Gastrocnemius medialis (tissue), 4 donors: ENCODE results near the gene TANC2. TPM values are rescaled to one million over a fixed set of nuclear protein-coding genes. Genes with fewer than 3 reads are reported as not detected.

ENCODE experiments used
- ATAC-seq, 2 donors: fragments of 150-250 bp; one replicate each; pipeline ENCODE4 v1.9.1; 2016
- DNase-seq, 2 donors: peaks; one replicate each; pipeline ENCODE4 v3.0.0-alpha.2; 2019
- H3K27ac ChIP-seq, 4 donors: fragments of 200-600 bp; sonication (generic); 1 replicate in 1 of 4; 2 replicates in 3 of 4; pipeline ENCODE4 v1.5.1; 2016 to 2018; ENCODE audit warnings: mild to moderate bottlenecking in 2 of 4, moderate library complexity in 1 of 4
- H3K27me3 ChIP-seq, 3 donors: fragments of 200-600 bp; sonication (generic) in 2 of 3; 1 replicate in 1 of 3; 2 replicates in 2 of 3; pipeline versions ENCODE4 v1.5.1 to v1.6.0; 2016 to 2019; ENCODE audit warnings: mild to moderate bottlenecking in 1 of 3, moderate library complexity in 1 of 3
- H3K36me3 ChIP-seq, 2 donors: fragments of 200-600 bp; sonication (generic) in 1 of 2; one replicate each; pipeline ENCODE4 v1.5.1; 2017 to 2018
- H3K4me1 ChIP-seq, 2 donors: fragments of 200-600 bp; sonication (generic) in 1 of 2; one replicate each; pipeline ENCODE4 v1.5.1; 2016 to 2017; ENCODE audit warnings: mild to moderate bottlenecking in 2 of 2
- H3K4me3 ChIP-seq, 4 donors: fragments of 200-600 bp; sonication (generic) in 3 of 4; 1 replicate in 1 of 4; 2 replicates in 3 of 4; pipeline ENCODE4 v1.5.1; 2016 to 2019; ENCODE audit warnings: mild to moderate bottlenecking in 2 of 4
- H3K9me3 ChIP-seq, 3 donors: fragments of 200-600 bp; sonication (generic) in 2 of 3; 1 replicate in 1 of 3; 2 replicates in 2 of 3; pipeline ENCODE4 v1.5.1; 2016 to 2019
- POLR2A ChIP-seq, 2 donors: fragments of 450-650 bp; IDR thresholded peaks; one replicate each; pipeline ENCODE4 v1.6.1; 2017; ENCODE audit warnings: antibody characterized with exemption in 2 of 2, mild to moderate bottlenecking in 2 of 2, moderate library complexity in 2 of 2
- in situ Hi-C, 4 donors: fragments of 200-750 bp; cut with MboI; loops; one replicate each; pipeline versions ENCODE4 v1.15.0 to v1.8.0; 2017; ENCODE audit warnings: low sequenced_read_pairs in 4 of 4
- intact Hi-C: fragments of 100-400 bp; cut with DNase I; formaldehyde crosslinking; loops from one replicate; pipeline ENCODE4 v1.15.1; 2023; ENCODE audit warnings: low total_unique reads
- total RNA-seq, 4 donors: library from RNA; depleted of rRNA; stranded (reverse); fragments of >200 nt; gene quantifications; one replicate each; pipeline versions ENCODE4 v1.1.0 to v1.2.3, GENCODE V29; 2016
- TF ChIP-seq, protein P1 (sequence below), 5 experiments: fragments of 450-650 bp in 3 of 5; fragments of 200-600 bp in 2 of 5; sonication (generic) in 2 of 5; IDR thresholded peaks in 4 of 5; conservative IDR thresholded peaks in 1 of 5; 1 replicate in 4 of 5; 2 replicates in 1 of 5; pipeline ENCODE4 v1.5.1; 2016 to 2019; ENCODE audit warnings: antibody characterized with exemption in 5 of 5, mild to moderate bottlenecking in 3 of 5, moderate library complexity in 3 of 5

The TANC2 gene
- total RNA-seq, 4 donors from 2014 or later, result 1.9 to 7.1 (median 4.9) TPM

DNA sequence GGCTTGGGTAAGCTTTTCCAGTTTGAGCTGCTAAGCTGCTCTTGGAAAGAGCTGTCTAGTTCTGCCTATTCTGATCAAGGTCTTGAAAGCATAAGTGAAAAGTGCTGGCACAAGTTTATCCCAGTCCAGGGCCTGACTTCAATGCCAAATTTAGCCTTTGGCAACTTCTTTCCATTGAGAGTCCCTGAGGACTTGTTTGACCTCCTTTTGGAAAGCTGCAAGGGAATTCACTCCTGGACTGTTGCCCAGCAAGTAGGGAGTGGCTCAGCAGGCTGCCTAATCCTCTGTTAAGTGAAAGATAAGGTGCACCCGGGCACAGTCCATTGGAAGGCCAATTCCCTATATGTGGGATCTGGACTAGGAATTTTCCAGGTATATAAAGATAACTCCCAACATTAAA, 16.0 kb upstream of the TANC2 start:
- in situ Hi-C loops, result loop anchor here in 2 of 4 donors (25.0 kb wide), 2 partner anchors 88 to 238 kb away; no protein-coding TSS in a partner anchor
- no peaks in the 10 kb centered on the region for H3K9me3 ChIP-seq
- intact Hi-C loops, result no loop called here
- H3K4me3 ChIP-seq, result no peak overlapping the region
- H3K4me1 ChIP-seq, result no peaks in the 10 kb centered on the region
- no peak overlapping the region for H3K27ac ChIP-seq
- no peak for TF ChIP-seq POLR2A (IDR thresholded peaks at IDR 0.05)
- TF ChIP-seq, protein P1, sequence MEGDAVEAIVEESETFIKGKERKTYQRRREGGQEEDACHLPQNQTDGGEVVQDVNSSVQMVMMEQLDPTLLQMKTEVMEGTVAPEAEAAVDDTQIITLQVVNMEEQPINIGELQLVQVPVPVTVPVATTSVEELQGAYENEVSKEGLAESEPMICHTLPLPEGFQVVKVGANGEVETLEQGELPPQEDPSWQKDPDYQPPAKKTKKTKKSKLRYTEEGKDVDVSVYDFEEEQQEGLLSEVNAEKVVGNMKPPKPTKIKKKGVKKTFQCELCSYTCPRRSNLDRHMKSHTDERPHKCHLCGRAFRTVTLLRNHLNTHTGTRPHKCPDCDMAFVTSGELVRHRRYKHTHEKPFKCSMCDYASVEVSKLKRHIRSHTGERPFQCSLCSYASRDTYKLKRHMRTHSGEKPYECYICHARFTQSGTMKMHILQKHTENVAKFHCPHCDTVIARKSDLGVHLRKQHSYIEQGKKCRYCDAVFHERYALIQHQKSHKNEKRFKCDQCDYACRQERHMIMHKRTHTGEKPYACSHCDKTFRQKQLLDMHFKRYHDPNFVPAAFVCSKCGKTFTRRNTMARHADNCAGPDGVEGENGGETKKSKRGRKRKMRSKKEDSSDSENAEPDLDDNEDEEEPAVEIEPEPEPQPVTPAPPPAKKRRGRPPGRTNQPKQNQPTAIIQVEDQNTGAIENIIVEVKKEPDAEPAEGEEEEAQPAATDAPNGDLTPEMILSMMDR (IDR thresholded peaks at IDR 0.05 in 4 of 5, conservative IDR thresholded peaks at IDR 0.05 in 1 of 5), result no peak
- H3K27me3 ChIP-seq, result no peaks in the 10 kb centered on the region
- ATAC-seq (no peak), DNase-seq (no peak)
- no peaks in the 10 kb centered on the region for H3K36me3 ChIP-seq

DNA sequence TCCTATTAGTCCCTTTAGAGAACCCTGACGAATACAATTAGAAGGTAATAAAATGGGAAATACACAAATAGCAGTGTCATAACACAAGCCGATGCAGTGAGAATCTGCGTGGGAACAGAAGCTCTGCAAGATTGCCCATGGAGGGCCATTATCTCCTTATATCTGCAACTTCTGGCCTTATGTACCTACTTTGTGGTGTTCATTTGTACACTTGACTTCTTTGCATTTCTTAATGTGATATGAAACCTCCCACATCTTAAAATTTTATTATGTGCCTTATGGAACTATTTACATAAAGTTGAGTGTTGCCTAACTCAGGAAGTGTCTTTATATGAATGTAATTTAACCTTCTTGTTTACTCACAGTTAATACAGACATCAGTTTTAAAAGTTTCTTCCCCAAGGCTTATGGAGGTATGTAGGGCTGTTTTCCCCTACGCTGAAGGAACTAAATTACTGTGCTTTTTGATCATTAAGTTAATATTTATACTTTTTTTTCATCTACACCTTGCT, 10.1 kb upstream of the TANC2 start:
- Histone ChIP-seq H3K4me3 (no peak overlapping the region), H3K4me1 (no peaks in the 10 kb centered on the region), H3K27ac (no peak overlapping the region), H3K27me3 (no peaks in the 10 kb centered on the region), H3K9me3 (no peaks in the 10 kb centered on the region), H3K36me3 (no peaks in the 10 kb centered on the region)
- DNase-seq (no peak), ATAC-seq (no peak)
- in situ Hi-C loops, result loop anchor here in 2 of 4 donors (25.0 kb wide), 2 partner anchors 94 to 244 kb away; no protein-coding TSS in a partner anchor
- intact Hi-C loops, result no loop called here
- no peak for TF ChIP-seq POLR2A (IDR thresholded peaks at IDR 0.05)
- TF ChIP-seq, protein P1 (IDR thresholded peaks at IDR 0.05 in 4 of 5, conservative IDR thresholded peaks at IDR 0.05 in 1 of 5), result no peak

DNA sequence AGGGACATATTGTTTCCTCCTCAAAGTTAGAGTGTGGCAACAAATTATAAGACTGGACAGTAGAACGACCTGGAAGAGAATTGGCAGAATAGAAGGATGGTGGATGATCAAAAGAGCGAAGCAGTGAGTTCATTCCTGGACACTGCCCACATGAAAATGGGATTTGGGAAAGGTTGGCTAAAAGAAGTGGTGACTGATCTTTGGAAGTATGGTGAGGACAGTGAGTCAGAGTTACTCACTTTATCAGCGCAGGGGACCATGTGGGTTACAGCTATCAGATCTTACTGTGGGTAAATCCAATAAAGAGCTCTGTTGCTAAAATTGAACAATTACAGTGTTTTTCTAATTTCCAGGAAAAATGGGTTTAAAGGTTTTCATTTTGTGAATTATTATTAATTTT, 2.7 kb upstream of the TANC2 start:
- no peak for TF ChIP-seq POLR2A (IDR thresholded peaks at IDR 0.05)
- TF ChIP-seq, protein P1 (IDR thresholded peaks at IDR 0.05 in 4 of 5, conservative IDR thresholded peaks at IDR 0.05 in 1 of 5), result no peak
- Histone ChIP-seq H3K27me3 (no peaks in the 10 kb centered on the region), H3K4me3 (no peak overlapping the region), H3K27ac (no peak overlapping the region), H3K4me1 (peaks cover 7 to 12% of the 10 kb centered on the region in 2 donors), H3K9me3 (no peaks in the 10 kb centered on the region), H3K36me3 (no peaks in the 10 kb centered on the region)
- intact Hi-C loops (no loop called here), in situ Hi-C loops (loop anchor here in 2 of 4 donors (25.0 kb wide), 2 partner anchors 101 to 251 kb away; no protein-coding TSS in a partner anchor)
- DNase-seq (no peak), ATAC-seq (no peak)

- H3K27ac ChIP-seq, result no peak overlapping the region
- no peaks in the 10 kb centered on the region for H3K27me3 ChIP-seq
- no peaks in the 10 kb centered on the region for H3K9me3 ChIP-seq
- ATAC-seq (no peak), DNase-seq (no peak)
- H3K36me3 ChIP-seq, result no peaks in the 10 kb centered on the region
- no peak overlapping the region for H3K4me3 ChIP-seq
- in situ Hi-C loops, result loop anchor here in 2 of 4 donors (25.0 kb wide), 2 partner anchors 102 to 252 kb away; no protein-coding TSS in a partner anchor
- peaks cover 7 to 12% of the 10 kb centered on the region in 2 donors for H3K4me1 ChIP-seq
- TF ChIP-seq, protein P1 (IDR thresholded peaks at IDR 0.05 in 4 of 5, conservative IDR thresholded peaks at IDR 0.05 in 1 of 5), result no peak
- TF ChIP-seq POLR2A (IDR thresholded peaks at IDR 0.05), result no peak
- intact Hi-C loops, result no loop called here
Measured at GRCh38 chr17:62964506-62964905, 1.5 kb upstream of the TANC2 start.
